Measurements from ENCODE around the gene CERS4.
"Not testable (repeated sequence)": the region's sequence is repeated elsewhere in the genome, so short reads cannot be mapped to it uniquely, and the experiment has no call there.

CERS4 gene

DNA sequence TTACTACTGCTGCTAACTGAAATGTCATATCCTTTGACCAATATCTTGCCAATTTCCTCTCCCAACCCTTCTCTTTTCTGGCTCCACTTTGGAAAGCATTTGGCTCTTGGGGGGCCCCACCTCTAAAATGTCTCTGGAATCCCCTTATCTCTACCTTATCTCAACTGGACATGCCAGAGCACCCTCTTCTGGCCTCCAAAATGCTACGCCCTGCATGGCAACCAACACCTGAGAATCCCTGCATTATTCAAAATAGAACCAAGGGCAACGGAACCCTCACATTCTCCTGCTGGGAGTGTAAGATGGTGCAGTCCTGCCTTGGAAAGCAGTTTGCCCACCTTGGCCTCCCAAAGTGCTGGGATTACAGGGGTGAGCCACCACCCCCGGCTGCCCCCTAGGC lies 35.3 kb downstream of the CERS4 start:
- no peak for DNase-seq

DNA sequence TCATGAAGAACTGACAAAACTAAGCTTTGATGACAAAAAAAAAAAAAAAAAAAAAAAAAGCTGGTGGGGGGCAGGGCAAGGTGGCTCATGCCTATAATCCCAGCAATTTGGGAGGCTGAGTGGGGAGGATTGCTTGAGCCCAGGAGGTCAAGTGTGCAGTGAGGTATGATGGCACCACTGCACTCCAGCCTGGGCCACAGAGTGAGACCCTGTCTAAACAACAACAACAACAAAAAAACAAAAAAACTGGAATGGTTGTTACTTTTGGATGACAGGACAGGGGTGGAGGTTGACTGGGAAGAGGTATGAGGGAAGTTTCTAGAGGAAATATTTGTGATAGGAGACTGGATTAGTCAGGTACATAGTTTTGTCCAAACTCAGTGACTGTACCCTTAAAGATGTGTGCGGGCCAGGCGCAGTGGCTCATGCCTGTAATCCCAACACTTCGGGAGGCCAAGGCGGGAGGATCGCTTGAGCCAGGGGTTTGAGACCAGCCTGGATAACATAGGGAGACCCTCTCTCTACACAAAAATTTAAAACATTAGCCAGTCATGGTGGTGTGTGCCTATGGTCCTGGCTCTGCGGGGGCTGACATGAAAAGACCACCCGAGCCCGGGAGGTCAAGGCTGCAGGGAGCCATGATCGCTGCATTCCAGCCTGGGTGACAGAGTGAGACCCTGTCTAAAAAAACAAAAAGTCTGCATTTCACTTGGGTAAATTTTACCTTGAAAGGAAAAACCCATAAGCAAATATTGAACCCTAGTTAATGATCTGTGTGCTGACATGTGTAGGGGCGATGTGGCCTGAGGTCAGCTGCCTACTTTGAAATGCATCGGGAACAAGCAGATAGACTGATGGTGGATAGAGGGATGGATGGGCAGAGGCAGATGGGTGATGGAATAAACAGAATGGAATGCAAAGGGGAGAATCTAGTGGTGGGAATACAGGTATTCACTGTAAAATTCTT lies 37.0 kb downstream of the CERS4 start:
- DNase-seq, result no peak

DNA sequence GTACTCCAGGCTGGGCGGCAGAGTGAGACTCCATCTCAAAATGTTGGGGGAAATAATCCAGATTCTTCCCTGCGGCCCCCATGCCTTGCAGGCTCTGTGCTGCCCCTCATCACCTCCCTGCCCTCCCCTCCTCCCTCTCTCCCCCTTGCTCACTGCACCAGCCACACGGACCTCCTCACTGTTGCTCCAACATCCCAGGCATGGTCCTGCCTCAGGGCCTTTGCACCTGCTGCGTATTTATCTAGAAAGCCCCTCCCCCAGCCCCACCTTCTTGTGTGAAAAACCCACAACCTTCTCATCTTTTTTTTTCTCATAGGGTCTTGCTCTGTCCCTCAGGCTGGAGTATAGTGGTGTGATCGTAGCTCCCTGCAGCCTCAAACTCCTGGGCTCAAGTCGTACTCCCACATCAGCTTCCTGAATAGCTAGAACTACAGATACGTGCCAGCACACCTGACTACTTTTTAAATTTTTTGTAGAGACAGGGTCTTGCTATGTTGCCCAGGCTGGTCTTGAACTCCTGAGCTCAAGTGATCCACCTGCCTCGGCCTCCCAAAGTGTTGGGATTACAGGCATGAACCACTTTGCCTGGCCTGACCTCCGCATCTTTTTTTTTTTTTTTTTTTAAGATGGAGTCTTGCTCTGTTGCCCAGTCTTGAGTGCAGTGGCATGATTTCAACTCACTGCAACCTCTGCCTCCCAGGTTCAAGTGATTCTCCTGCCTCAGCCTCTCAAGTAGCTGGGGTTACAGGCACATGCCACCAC lies 38.1 kb downstream of the CERS4 start:
- DNase-seq, result not testable (repeated sequence)

DNA sequence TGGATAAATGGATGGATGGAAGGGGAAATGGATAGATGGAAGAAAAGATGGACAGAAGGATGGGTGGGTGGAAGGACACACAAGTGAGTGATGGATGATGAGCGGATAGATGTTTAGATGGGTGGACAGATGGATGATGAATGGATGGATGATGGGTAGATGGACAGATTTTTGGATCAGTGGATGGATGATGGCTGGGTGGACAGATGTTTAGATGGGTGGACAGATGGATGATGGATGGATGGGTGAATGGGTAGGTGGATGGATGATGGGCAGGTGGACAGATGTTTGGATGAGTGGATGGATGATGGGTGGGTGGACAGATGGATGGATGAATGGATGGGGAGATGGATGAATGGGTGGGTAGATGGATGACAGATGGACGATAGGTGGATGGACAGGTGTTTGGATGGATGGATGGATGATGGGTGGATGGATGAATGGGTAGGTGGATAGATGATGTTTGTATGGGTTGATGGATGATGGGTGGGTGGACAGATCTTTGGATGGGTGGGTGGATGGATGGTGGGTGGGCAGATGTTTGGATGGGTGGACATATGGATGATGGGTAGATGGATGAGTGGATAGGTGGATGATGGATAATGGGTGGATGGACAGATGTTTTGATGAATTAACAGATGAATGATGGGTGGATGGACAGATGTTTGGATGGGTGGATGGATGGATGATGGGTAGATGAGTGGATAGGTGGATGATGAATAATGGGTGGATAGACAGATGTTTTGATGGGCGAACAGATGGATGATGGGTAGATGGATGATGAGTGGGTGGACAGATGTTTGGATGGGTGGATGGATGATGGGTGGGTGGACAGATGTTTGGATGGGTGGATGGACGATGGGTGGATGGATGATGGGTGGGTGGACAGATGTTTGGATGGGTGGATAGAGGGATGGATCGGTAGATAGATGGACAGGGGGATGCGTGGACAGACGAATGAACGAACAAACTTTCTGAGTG lies 39.5 kb downstream of the CERS4 start:
- no peak for DNase-seq

DNA sequence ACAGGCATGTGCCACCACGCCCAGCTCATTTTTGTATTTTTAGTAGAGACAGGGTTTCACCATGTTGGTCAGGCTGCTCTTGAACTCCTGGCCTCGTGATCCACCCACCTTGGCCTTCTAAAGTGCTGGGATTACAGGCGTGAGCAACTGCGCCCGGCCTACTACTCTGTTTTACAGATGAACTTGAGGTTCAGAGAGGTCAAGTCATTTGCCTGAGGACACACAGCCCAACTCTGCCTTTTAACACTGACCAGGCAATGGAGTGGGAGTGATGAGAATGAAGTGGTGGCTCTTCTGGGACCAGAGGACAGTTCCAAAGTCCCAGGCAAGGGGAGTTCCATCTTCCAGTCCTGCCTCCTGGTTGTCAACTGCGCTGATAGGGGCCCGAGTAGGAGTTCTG lies 41.4 kb downstream of the CERS4 start:
- DNase-seq, result no peak

DNA sequence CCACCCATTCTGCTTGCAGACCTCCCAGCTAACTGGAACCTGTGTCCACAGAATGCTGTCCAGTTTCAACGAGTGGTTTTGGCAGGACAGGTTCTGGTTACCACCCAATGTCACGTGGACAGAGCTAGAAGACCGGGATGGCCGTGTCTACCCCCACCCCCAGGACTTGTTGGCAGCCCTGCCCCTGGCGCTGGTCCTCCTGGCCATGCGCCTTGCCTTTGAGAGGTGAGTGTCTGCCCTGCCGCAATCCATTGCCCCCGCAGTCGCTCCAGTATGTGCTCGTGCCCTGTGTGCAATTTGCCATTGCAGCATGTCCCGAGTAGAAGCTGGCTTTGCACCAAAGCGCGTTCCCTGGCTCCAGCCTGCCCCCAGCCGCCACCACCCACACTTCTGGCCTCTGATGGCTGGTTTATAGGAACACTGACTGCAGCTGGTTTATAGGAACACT lies 41.9 kb downstream of the CERS4 start:
- DNase-seq, result no peak

DNA sequence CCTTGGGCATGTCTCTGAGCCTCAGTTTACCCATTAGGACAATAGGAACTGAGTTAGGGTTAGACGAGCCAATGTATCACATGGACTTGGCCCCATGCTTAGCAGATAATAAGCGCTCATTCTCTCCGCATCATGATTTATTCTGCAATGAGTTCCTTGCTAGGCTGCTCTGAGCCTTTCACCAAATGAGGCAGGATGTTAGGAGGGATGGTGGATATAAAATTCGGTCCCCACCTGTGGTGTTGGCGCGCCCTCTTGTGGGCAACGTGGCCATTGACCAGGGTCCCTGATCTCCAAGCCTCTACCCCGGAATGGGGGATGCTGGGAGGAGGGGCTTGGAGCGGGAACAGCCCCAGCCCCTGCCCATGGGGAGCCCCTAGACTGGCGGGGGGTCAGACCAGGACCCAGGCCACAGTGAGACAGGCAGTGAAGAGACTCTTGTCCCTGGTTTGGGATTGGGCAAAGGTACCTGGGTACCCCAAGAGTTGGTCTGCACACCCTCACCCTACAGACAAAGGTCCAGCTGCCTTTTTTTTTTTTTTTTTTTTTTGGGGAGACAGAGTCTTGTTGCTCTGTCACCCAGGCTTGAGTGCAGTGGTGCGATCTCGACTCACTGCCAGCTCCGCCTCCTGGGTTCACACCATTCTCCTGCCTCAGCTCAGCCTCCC lies 43.9 kb downstream of the CERS4 start:
- DNase-seq, result peak; percentile 78

DNA sequence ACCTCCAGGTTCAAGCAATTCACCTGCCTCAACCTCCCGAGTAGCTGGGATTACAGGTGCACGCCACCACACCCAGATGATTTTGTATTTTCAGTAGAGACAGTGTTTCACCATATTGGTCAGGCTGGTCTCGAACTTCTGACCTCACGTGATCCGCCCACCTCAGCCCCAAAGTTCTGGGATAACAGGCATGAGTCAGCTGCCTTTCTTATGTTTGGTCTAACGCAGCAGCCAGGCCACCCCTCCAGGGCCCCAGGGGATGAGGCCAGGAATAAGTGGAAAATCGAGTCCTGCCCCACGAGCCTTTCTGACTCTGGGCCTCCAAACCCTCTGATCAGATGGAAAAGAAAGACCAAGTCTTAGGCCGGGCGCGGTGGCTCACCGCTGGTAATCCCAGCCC lies 44.5 kb downstream of the CERS4 start:
- no peak for DNase-seq

DNA sequence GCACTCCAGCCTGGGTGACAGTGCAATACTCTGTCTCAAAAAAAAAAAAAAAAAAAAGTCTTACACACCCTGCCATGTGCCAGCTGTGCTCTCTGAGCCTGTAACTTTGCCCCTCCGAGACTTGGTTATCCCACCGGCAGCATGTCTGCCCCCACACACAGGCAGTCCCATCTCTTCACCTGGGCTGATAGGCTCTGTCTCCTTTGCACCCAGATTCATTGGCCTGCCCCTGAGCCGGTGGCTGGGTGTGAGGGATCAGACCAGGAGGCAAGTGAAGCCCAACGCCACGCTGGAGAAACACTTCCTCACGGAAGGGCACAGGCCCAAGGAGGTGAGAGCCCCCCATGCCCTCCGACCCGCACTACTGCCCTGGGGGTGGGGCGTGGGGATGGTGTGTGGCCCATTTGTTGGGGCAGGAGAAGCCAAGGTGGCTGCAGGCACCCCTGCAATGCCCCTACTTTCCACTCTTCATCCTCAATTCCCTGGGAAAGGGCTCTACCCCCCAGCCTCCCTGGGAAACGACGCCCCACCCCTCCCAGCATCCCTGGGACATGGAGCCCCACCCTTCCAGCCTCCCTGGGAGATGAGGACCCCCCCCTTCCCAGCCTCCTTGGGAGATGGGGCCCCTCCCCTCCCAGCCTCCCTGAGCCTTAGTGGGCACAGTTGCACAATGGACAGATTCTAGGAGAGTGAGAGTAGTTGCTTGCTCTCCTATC lies 45.3 kb downstream of the CERS4 start:
- no peak for DNase-seq

DNA sequence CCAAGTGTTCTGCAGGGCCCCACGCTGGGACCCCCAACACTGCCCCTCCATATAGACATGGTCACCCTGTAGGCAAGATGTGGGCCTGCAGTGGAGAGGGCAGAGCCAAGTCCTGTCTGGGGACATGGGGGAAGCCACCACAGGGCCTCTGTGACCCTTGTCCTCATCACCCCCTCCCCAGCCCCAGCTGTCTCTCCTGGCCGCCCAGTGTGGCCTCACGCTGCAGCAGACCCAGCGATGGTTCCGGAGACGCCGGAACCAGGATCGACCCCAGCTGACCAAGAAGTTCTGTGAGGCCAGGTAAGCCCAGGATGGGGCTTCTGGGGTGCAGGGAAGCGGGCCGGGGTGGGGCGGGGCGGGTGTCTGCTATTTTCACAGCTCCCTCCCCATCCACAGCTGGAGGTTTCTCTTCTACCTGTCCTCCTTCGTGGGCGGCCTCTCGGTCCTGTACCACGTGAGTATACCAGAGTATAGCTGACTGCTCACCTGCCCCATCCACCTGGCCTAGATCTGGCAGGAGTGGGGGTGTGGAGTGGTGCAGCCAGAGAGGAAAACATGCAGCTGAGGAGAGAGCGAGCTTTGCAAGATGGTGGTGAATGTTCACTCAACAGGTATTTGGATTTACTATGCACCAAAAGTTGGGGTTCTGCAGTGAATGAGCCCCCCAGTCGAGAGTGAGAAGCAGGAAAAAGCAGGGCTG lies 46.4 kb downstream of the CERS4 start:
- no peak for DNase-seq

DNA sequence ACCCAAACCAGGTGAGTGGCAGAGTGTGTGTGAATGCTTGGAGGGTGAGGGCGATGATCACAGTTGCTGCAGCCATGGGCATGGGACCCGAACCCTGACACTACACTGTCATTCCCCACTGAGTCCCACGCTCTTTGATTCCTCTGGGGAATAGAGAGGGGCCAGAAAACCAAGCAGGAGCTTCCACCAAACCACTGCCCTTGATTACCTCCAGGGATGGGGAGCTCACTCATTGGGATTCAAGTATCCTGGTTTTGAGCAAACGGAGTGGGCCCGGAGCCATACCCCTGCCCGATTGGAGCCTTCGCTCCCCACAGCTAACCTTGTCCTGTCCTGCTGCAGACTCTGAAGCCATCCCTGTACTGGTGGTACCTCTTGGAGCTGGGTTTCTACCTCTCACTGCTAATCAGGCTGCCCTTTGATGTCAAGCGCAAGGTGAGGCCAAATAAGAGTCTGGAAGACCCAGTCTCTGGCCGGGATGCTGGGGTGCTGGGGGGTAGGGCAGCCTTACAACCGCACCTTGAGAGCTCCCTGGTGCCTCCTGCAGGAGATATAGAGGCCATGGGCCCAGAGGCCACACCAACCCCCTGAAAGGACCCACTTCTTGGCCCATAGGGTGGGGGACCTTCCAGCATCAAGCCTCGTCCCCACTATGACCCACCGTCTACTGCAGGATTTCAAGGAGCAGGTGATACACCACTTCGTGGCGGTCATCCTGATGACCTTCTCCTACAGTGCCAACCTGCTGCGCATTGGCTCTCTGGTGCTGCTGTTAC lies 47.3 kb downstream of the CERS4 start:
- no peak for DNase-seq

DNA sequence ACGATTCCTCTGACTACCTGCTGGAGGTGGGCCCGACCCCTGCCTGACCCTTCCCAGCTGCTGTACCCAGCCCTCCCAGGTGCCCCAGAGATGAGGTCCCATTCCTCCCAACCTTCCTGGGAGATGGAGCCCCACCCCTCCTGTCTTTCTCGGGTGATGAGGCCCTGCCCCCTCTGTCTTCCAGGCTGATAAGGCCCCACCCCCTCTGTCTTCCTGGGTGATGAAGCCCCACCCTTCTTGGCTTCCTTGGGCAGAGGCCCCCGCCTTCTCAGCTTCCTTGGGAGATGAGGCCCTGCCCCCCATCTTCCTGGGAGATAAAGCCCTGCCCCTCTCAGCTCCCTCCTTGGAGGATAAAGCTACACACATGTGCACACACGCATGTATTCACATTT lies 47.9 kb downstream of the CERS4 start:
- DNase-seq, result no peak

DNA sequence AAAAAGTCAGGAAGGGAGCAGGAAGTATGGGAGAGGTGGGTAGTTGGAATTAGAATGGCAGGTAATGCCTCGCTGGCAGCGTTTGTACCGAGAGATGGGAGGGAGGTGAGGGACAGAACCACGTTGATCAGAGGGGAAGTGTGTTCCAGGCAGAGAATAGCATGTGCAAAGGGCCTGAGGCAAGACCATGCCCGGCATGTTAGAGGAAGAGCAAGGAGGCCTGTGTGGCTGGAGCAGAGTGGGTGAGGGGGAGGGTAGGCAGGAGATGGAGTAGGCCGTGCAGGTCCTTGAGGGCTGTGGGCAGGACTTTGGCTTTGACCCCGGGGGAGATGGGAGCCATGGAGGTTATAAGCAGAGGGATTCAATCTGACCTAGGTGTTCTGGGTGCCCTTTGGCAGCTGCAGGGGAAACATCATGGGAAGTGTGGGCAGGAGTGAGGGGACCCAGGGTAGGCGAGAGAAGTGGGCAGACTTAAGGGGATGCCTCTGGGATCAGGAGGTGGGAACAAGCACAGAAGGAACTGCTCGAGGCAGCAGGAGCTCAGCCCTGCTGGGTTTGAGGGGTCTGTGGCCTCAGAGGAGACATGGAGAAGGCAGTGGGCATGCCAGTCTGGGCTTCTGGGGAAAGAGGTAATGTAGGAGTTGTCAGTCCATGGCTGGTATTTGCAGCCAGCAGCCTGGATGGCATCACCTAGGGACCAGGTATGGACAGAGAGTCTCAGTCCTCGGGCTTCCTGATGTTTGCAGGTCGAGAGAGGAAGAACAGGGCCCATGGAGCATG lies 50.2 kb downstream of the CERS4 start:
- DNase-seq, result no peak

DNA sequence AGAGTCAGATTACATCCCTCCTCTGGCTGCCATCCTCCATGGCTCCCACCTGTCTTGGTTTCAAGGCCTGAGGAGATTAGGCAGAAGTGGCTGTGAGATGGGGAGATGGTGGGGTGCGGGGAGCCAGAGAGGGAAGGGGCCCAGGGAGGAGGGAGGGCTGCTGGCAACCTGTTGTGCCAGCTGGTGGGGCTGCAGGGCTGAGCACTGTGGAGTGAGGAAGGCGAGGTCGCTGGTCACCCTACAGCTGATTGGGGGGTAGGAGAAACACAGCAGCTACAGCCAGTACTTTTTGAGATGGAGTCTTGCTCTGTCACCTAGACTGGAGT lies 50.7 kb downstream of the CERS4 start:
- DNase-seq, result no peak

DNA sequence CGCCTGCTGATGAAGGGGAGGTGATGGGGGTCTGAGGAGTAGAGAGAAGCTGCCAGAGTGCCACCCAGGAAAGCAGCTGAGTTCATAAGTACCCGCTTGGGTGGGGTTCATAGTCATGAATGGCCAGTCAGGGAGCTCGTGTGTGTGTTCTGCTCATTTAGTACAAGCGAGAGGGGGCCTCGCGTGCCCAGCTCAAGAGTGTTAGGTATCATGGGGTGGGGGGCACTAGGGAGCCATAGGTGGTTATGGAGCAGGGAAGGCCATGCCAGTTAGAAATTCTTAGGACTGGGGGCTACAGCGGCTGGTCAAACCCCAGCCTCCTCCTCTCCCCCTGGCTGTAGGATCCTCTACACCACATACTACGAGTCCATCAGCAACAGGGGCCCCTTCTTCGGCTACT lies 52.2 kb downstream of the CERS4 start:
- DNase-seq, result no peak

DNA sequence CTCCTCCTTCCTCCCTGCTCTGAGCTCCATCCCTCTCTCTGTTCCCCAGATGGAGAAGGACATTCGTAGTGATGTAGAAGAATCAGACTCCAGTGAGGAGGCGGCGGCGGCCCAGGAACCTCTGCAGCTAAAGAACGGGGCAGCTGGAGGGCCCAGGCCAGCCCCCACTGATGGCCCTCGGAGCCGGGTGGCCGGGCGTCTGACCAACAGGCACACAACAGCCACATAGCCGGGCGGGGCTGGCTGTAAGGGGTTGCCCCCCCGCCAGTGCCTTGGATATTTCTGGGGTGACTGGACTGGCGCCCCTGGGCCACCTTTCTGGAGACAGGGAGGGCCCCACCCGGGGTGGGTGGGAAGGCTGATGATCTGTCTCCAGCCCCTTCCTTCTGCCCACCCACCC lies 52.7 kb downstream of the CERS4 start:
- no peak for DNase-seq

DNA sequence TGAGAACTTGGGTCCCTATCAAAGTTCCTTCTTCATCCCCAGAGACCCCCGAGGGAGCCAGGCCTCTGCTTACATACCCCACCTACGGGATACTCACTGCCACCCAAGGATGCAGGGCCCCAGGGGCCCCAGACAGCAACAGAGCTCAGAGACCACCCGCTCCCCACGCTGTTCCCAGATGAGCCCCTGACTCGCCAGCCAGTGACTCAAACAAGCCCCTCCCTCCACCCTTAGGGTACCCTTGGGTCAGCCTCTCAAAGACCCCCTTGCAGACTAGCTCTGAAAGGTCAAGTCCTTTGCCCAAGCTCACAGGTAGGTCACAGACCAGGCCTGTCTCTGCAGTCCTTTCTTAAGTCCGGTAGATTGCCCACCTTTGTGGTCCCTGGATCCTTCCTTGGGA lies 53.3 kb downstream of the CERS4 start:
- DNase-seq, result no peak

DNA sequence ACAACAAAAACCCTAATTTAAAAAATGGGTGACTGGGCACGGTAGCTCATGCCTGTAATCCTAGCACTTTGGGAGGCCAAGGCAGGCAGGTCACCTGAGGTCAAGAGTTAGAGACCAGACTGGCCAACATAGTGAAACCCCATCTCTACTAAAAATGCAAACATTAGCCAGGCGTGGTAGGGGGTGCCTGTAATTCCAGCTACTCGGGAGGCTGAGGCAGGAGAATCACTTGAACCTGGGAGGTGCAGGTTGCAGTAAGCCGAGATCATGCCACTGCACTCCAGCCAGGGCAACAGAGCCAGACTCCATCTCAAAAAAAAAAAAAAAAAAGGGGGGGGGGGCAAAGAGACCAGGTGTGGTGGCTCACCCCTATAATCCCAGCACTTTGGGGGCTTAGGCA lies 55.1 kb downstream of the CERS4 start:
- DNase-seq, result not testable (repeated sequence)

DNA sequence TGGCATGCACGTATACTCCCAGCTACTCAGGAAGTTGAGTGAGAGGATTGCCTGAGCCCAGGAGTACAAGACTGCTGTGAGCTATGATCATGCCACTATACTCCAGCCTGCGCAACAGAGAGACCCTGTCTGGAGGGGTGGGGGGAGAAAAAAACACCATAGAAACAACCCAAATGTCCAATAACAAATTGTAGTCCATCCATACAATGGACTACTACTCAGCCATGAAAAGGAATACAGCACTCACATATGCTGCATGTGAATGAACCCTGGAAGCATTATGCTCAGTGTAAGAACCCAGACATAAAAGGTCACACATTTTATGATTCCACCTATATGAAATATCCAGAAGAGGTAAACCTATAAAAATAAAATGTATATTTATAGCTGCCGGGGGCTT lies 56.7 kb downstream of the CERS4 start:
- no peak for DNase-seq
